ENCODE measurements around the gene ZNF80.
"Not testable (repeated sequence)": the region's sequence is repeated elsewhere in the genome, so short reads cannot be mapped to it uniquely, and the experiment has no call there.

The ZNF80 gene

GRCh38 chr3:114252954-114253353 lies 15.6 kb upstream of the ZNF80 start:
- Histone ChIP-seq H3K27ac (replicated peaks) (no peak overlapping the region), H3K4me3 (replicated peaks; ENCODE audit: insufficient read depth, low read length) (no peak overlapping the region), H3K27me3 (ENCODE audit: insufficient read depth, poor library complexity, severe bottlenecking) (no peaks in the 10 kb centered on the region)
- TF ChIP-seq SPI1 (IDR thresholded peaks at IDR 0.05; ENCODE audit: borderline replicate concordance, low read depth) (no peak), POLR2AphosphoS5 (IDR thresholded peaks at IDR 0.05; ENCODE audit: low read depth) (no peak), REST (IDR thresholded peaks at IDR 0.05; ENCODE audit: insufficient replicate concordance, low read depth) (no peak), GABPA (IDR thresholded peaks at IDR 0.05; ENCODE audit: low read depth) (no peak), CTCF (IDR thresholded peaks at IDR 0.05; ENCODE audit: insufficient read depth, low read length) (no peak)
- no peak for DNase-seq (ENCODE audit: low read depth in 1 of 2, low spot score in 1 of 2)

DNA sequence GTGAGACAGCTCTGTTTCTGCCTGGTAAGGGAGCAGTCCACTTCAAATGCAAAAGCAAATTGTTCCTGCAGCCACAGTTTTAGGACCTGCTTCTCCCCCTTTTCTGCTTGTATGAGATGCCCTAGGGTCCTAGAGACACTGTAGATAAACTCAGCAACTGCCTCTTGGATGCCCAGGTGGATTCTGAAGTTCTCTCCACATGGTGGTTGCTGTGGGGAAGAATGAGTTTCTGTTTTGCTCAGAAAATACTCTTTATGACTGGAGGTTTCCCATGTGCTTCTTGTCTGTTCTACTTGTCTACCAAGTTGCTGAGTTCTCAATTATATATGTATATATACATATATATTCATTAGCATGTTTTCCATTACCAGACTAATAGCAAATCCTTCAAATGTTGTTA lies 5.6 kb upstream of the ZNF80 start:
- TF ChIP-seq REST (IDR thresholded peaks at IDR 0.05; ENCODE audit: insufficient replicate concordance, low read depth) (no peak), SPI1 (IDR thresholded peaks at IDR 0.05; ENCODE audit: borderline replicate concordance, low read depth) (no peak), GABPA (IDR thresholded peaks at IDR 0.05; ENCODE audit: low read depth) (no peak), POLR2AphosphoS5 (IDR thresholded peaks at IDR 0.05; ENCODE audit: low read depth) (no peak), CTCF (IDR thresholded peaks at IDR 0.05; ENCODE audit: insufficient read depth, low read length) (no peak)
- no peak overlapping the region for H3K27ac ChIP-seq (replicated peaks)
- H3K27me3 ChIP-seq (ENCODE audit: insufficient read depth, poor library complexity, severe bottlenecking): no peaks in the 10 kb centered on the region
- no peak overlapping the region for H3K4me3 ChIP-seq (replicated peaks; ENCODE audit: insufficient read depth, low read length)
- no peak for DNase-seq (ENCODE audit: low read depth in 1 of 2, low spot score in 1 of 2)

GRCh38 chr3:114241262-114241661 lies 3.9 kb upstream of the ZNF80 start:
- no peak overlapping the region for H3K4me3 ChIP-seq (replicated peaks; ENCODE audit: insufficient read depth, low read length)
- H3K27ac ChIP-seq (replicated peaks): no peak overlapping the region
- no peak for DNase-seq (ENCODE audit: low read depth in 1 of 2, low spot score in 1 of 2)
- TF ChIP-seq POLR2AphosphoS5 (IDR thresholded peaks at IDR 0.05; ENCODE audit: low read depth): no peak
- TF ChIP-seq REST (IDR thresholded peaks at IDR 0.05; ENCODE audit: insufficient replicate concordance, low read depth): no peak
- no peak for TF ChIP-seq CTCF (IDR thresholded peaks at IDR 0.05; ENCODE audit: insufficient read depth, low read length)
- no peak for TF ChIP-seq GABPA (IDR thresholded peaks at IDR 0.05; ENCODE audit: low read depth)
- TF ChIP-seq SPI1 (IDR thresholded peaks at IDR 0.05; ENCODE audit: borderline replicate concordance, low read depth): no peak
- no peaks in the 10 kb centered on the region for H3K27me3 ChIP-seq (ENCODE audit: insufficient read depth, poor library complexity, severe bottlenecking)

GRCh38 chr3:114238146-114238785 lies 888 bp upstream of the ZNF80 start:
- DNase-seq (ENCODE audit: low read depth in 1 of 2, low spot score in 1 of 2); H3K4me3 ChIP-seq (replicated peaks; ENCODE audit: insufficient read depth, low read length); H3K27ac ChIP-seq (replicated peaks): not testable (repeated sequence)

More at GRCh38 chr3:114238146-114238785, 888 bp upstream of the ZNF80 start:
- H3K27me3 ChIP-seq (ENCODE audit: insufficient read depth, poor library complexity, severe bottlenecking): not testable (repeated sequence)

Measured in HL-60 (cell line).